SU-DHL-6 (cell line): ENCODE data around the gene BRI3.

Experiments used
- H2AFZ ChIP-seq: fragments of 200-600 bp; sonication (generic); 2 replicates; pipeline ENCODE4 v1.6.1; 2014; ENCODE audit warnings: low read depth, mild to moderate bottlenecking, moderate library complexity, mixed read lengths, antibody characterized with exemption, low read length; ENCODE audit not compliant: severe bottlenecking
- H3F3A ChIP-seq: fragments of 200-600 bp; shearing (Covaris generic); 2 replicates; pipeline ENCODE4 v1.6.0; 2016; ENCODE audit warnings: antibody characterized with exemption, mild to moderate bottlenecking; ENCODE audit not compliant: insufficient read depth
- H3K27ac ChIP-seq: fragments of 200-600 bp; sonication (generic); 2 replicates; pipeline ENCODE4 v1.5.1; 2016; ENCODE audit warnings: low read depth, mild to moderate bottlenecking, low read length, moderate library complexity, mixed read lengths
- H3K27me3 ChIP-seq: fragments of 200-600 bp; sonication (generic), shearing (Covaris generic); 2 replicates; pipeline ENCODE4 v1.6.0; 2014; ENCODE audit warnings: mild to moderate bottlenecking, low read length
- H3K36me3 ChIP-seq: fragments of 200-600 bp; sonication (generic); 2 replicates; pipeline ENCODE4 v1.6.1; 2014; ENCODE audit warnings: mild to moderate bottlenecking, low read length, mixed read lengths
- H3K4me2 ChIP-seq: fragments of 300-600, 200-600 bp; shearing (Covaris generic), sonication (generic); 2 replicates; pipeline ENCODE4 v1.6.0; 2014; ENCODE audit warnings: low read length, low read depth, mild to moderate bottlenecking; ENCODE audit not compliant: poor library complexity, severe bottlenecking
- H3K4me3 ChIP-seq: fragments of 200-600 bp; sonication (generic); 2 replicates; pipeline ENCODE4 v1.5.1; 2014; ENCODE audit warnings: antibody characterized with exemption, low read length, mild to moderate bottlenecking, mixed read lengths; ENCODE audit not compliant: insufficient read depth, poor library complexity, severe bottlenecking
- H3K79me2 ChIP-seq: fragments of 200-600 bp; sonication (generic); 2 replicates; pipeline ENCODE4 v1.6.1; 2014; ENCODE audit warnings: mild to moderate bottlenecking, low read length, moderate library complexity; ENCODE audit not compliant: insufficient read depth
- H3K9ac ChIP-seq: fragments of 200-600 bp; sonication (generic); 2 replicates; pipeline ENCODE4 v1.7.0; 2014; ENCODE audit warnings: mild to moderate bottlenecking, low read length
- H3K9me2 ChIP-seq: fragments of 200-600 bp; sonication (generic); replicated peaks from 2 replicates; pipeline ENCODE4 v1.6.1; 2014; ENCODE audit warnings: low read length; ENCODE audit not compliant: insufficient read depth
- H3K9me3 ChIP-seq: fragments of 200-600 bp; sonication (generic); 2 replicates; pipeline ENCODE4 v1.6.1; 2014; ENCODE audit warnings: low read length, mixed read lengths; ENCODE audit not compliant: insufficient read depth
- H4K20me1 ChIP-seq: fragments of 200-600 bp; sonication (generic); 2 replicates; pipeline ENCODE4 v1.6.1; 2014; ENCODE audit warnings: low read depth, mild to moderate bottlenecking, antibody characterized with exemption, low read length, moderate library complexity, mixed read lengths
- CTCF ChIP-seq: fragments of 200-600 bp; sonication (generic); IDR thresholded peaks from one replicate; pipeline ENCODE4 v1.5.1; 2017; ENCODE audit warnings: antibody characterized with exemption, mild to moderate bottlenecking, low read length, moderate library complexity; ENCODE audit not compliant: insufficient read depth, poor library complexity, severe bottlenecking
- EZH2phosphoT487 ChIP-seq: fragments of 200-600 bp; sonication (generic), shearing (Covaris generic); conservative IDR thresholded peaks from 2 replicates; pipeline ENCODE4 v1.6.1; 2018; ENCODE audit warnings: mild to moderate bottlenecking, antibody characterized with exemption, low read length, moderate library complexity, mixed read lengths

The BRI3 gene

GRCh38 chr7:98233219-98234070 is 48.0 kb upstream of the BRI3 start:
- no peaks in the 10 kb centered on the region for H3K9me3 ChIP-seq
- H2AFZ ChIP-seq: no peak overlapping the region
- no peaks in the 10 kb centered on the region for H3K27me3 ChIP-seq
- H3K4me2 ChIP-seq: no peak overlapping the region
- no peak overlapping the region for H3K9ac ChIP-seq
- no peak overlapping the region for H3K27ac ChIP-seq
- no peaks in the 10 kb centered on the region for H3F3A ChIP-seq
- no peaks in the 10 kb centered on the region for H4K20me1 ChIP-seq
- no peaks in the 10 kb centered on the region for H3K36me3 ChIP-seq
- TF ChIP-seq CTCF: no peak
- no peak for TF ChIP-seq EZH2phosphoT487
- H3K4me3 ChIP-seq: no peak overlapping the region
- no peaks in the 10 kb centered on the region for H3K79me2 ChIP-seq
- H3K9me2 ChIP-seq: no peaks in the 10 kb centered on the region

GRCh38 chr7:98234429-98235147 is 46.9 kb upstream of the BRI3 start:
- TF ChIP-seq EZH2phosphoT487: no peak
- no peak for TF ChIP-seq CTCF
- H3K4me3 ChIP-seq: no peak overlapping the region
- H3K4me2 ChIP-seq: no peak overlapping the region
- H3K27ac ChIP-seq: no peak overlapping the region
- no peak overlapping the region for H2AFZ ChIP-seq
- H4K20me1 ChIP-seq: no peaks in the 10 kb centered on the region
- no peaks in the 10 kb centered on the region for H3K36me3 ChIP-seq
- no peaks in the 10 kb centered on the region for H3K27me3 ChIP-seq
- H3F3A ChIP-seq: no peaks in the 10 kb centered on the region
- no peaks in the 10 kb centered on the region for H3K9me2 ChIP-seq
- H3K9me3 ChIP-seq: no peaks in the 10 kb centered on the region
- no peak overlapping the region for H3K9ac ChIP-seq
- H3K79me2 ChIP-seq: no peaks in the 10 kb centered on the region

- H3K4me2 ChIP-seq: no peak overlapping the region
- no peaks in the 10 kb centered on the region for H3K9me2 ChIP-seq
- H3F3A ChIP-seq: no peaks in the 10 kb centered on the region
- no peak overlapping the region for H3K9ac ChIP-seq
- H3K27me3 ChIP-seq: no peaks in the 10 kb centered on the region
- H3K79me2 ChIP-seq: no peaks in the 10 kb centered on the region
- H3K4me3 ChIP-seq: no peak overlapping the region
- no peaks in the 10 kb centered on the region for H3K9me3 ChIP-seq
- H3K36me3 ChIP-seq: no peaks in the 10 kb centered on the region
- H2AFZ ChIP-seq: no peak overlapping the region
- no peaks in the 10 kb centered on the region for H4K20me1 ChIP-seq
- TF ChIP-seq EZH2phosphoT487: no peak
- no peak for TF ChIP-seq CTCF
- H3K27ac ChIP-seq: no peak overlapping the region
These were observed 45.6 kb upstream of the BRI3 start for GRCh38 chr7:98235901-98236300.
